GM19455 (cell line): ENCODE measurements around the gene NAIP.
A peak's percentile ranks its signal among the peaks of the same experiment; 100 is the strongest.
"Not testable (repeated sequence)": the region's sequence is repeated elsewhere in the genome, so short reads cannot be mapped to it uniquely, and the experiment has no call there.

Experiments used
- ATAC-seq: cut with Tn5 transposase; IDR thresholded peaks from one replicate; pipeline ENCODE4 v1.9.1; 2021; ENCODE audit not compliant: unreplicated experiment

The NAIP gene, protein sequence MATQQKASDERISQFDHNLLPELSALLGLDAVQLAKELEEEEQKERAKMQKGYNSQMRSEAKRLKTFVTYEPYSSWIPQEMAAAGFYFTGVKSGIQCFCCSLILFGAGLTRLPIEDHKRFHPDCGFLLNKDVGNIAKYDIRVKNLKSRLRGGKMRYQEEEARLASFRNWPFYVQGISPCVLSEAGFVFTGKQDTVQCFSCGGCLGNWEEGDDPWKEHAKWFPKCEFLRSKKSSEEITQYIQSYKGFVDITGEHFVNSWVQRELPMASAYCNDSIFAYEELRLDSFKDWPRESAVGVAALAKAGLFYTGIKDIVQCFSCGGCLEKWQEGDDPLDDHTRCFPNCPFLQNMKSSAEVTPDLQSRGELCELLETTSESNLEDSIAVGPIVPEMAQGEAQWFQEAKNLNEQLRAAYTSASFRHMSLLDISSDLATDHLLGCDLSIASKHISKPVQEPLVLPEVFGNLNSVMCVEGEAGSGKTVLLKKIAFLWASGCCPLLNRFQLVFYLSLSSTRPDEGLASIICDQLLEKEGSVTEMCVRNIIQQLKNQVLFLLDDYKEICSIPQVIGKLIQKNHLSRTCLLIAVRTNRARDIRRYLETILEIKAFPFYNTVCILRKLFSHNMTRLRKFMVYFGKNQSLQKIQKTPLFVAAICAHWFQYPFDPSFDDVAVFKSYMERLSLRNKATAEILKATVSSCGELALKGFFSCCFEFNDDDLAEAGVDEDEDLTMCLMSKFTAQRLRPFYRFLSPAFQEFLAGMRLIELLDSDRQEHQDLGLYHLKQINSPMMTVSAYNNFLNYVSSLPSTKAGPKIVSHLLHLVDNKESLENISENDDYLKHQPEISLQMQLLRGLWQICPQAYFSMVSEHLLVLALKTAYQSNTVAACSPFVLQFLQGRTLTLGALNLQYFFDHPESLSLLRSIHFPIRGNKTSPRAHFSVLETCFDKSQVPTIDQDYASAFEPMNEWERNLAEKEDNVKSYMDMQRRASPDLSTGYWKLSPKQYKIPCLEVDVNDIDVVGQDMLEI (N-terminal part only)

DNA sequence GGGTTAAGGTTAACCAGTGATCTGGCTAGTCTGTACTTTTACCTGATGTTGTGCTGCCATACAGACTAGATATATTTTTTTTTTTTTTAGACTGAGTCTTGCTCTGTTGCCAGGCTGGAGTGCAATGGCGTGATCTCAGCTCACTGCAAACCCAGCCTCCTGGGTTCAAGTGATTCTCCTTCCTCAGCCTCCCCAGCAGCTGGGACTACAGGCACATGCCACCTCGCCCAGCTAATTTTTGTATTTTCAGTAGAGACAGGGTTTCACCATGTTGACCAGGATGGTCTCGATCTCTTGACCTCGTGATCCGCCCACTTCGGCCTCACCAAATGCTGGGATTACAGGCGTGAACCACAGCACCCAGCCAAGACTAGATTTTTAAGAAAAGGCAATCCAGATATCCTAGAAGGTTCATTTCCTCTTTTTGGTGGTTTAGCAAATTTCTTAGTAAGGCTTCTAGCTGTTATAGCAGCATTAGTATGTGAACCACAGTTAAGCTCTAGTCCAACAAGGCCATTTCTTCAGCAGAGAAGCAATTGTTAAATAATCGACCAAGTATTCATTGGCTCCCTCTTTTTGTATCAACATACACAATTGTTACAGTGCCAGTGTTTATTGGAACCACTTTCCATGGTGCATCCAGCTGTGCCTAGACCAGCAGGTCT lies at the start of gene NAIP:
Gene NAIP, minus strand, starts transcription at position 51 of the 665 bp plus-strand sequence. CDS start 12,424 bp downstream, outside the sequence.
- not testable (repeated sequence) for ATAC-seq

DNA sequence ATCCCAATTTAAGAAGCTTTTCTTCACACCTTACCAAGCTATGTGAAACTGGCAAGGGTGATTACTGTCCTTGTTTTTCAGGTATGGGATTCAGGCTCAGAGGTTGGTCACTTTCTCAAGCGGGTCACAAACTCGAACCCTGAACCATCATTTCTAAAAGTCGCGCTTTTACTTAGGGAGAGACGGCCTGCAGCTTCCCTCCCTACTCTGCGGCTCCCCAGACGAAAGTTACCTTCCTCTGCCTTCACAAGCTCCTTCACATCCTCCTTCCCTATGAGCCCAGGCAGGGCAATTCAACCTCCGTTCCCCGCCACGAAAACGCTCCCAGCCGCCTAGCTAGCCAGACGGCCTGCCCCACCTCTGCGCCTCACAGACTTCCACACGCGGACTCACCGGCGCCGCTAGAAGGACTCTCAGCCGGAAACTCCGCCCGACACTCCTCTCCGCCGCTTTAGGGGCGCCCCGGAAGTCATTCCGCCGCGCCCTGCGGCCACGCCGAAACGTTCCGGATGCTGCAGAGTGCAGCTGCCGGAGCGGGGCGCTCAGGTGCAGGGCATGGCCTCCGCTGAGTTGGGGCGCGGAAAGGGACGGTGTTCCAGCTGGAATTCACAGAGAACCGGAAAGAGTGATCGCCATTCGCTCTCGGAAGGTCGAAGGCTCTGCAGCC lies 42.3 kb upstream of the NAIP start, which contains the start of gene GTF2H2:
Gene GTF2H2, minus strand, starts transcription at position 415 of the 667 bp plus-strand sequence. CDS start 4,913 bp downstream, outside the sequence.
- ATAC-seq, result peak; percentile 96

DNA sequence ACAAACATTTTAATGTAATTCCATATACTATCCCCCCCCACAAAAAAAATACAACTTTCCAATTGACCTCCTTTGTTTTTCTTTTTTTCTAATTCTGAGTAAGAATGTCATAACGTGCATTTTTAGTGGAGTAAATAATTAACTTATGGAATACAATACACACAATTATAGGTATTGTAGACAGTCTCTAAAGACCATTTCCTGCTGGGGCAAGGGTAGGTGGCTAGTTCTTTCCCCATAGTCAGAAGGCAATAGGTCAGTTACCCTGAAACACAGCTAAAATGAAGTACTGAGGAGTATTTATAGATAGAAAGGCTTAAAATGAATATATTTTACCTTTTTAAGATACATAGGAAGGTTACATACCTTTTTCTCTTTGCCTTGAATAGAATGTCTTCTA lies 36.2 kb upstream of the NAIP start:
- not testable (repeated sequence) for ATAC-seq

DNA sequence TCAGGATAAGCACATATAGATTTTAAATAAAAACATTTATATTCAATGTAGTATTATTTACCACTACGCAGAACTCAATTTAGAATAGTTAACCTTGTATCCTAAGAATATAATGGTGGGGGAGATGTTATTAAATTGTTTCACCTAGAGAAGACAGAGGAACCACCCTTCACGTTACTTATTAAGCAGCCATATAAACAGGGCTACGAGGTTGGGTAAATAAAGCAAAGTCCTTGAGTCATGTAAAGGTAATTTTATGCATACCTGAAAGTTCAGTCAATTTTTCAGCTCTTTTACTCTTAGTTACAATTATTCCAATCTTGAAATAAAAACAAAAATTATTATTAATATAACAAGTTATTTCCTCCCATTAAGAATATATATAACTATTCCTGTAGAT lies 34.3 kb upstream of the NAIP start:
- ATAC-seq, result not testable (repeated sequence)

DNA sequence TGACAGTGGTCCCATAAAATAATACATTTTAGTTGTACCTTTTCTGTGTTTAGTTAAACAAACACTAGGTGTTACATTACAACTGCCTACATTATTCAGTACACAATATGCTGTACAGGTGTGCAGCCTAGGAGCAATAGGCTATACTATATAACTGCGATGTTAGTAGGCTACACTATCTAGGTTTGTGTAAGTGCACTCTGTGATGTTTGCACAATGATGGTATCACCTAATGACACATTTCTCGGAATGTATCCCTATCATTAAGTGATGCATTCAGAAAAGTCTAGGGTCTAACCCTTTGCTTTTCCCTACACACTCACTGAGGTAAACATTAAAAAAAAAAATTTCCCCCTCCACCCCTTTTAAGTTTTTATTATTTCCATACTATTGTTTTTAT lies 19.7 kb upstream of the NAIP start:
- not testable (repeated sequence) for ATAC-seq

DNA sequence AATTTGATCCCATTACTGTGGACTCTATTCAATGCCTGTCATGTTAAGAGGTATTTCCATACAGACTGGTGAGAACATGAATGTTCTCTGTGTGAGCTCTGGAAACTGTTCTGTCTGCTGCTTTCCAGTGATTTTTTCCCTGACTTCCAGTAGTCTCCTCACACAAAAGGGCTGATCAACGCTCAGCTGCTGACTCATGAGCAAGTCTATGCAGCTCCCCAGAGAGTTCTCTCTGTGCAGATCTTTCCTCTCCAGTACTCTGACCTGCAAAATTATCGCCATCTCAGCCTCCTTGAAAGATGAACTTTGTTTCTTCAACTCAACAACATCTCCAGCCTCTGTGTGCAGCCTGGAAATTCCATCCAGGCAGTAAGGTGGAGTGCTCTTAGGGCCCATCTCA lies 19.0 kb upstream of the NAIP start:
- ATAC-seq, result not testable (repeated sequence)

DNA sequence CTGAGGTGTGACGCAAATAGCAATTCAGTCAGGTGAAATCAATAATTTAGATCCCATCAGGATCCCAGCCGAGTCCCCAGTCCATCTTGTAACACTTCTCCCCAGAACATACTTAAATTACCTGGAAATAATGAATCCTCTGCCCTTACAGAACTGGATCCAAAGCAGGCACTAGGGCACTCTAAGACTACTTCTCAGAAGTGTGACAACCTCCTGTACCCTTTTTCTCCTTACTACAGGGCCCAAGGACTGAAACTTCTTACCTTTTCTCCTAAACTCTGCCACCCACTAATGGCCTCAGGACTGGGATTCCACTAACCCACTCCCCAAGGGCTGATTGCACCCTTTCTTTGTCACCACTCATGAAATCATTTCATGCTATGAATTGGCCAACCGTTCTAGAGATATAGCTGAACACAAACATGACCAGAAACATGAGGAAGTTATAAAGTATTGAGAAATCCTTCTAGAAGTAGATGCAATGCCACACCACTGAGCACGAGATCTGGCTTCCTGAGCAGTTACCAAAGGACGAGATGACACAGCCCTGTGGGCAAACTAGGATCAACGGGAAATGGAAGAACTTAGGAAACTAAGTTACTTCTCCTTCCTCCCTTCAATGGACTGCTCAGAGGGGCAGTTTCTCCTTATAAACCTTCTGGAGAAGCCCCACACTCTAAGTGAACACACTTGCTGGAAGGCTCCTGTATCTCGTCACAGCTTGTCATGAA lies 6.1 kb upstream of the NAIP start:
- not testable (repeated sequence) for ATAC-seq

DNA sequence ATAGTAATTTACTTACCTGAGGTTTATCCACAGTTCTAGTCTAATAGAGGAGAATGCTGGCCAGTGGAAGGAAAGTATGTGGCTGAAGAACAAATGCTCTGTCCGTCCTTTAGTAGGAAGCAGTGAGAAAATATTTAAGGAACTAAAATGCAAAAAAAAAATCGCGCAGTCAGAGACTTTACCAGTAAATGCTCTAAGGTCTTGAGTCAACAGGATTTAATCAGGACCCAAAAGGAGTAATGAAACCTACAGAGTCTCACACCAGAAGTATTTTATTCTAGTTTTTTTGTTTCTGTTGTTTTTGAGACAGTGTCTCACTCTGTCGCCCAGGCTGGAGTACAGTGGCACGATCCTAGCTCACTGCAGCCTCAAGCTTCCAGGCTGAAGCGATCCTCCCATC lies 4.5 kb downstream of the NAIP start:
- ATAC-seq, result not testable (repeated sequence)

DNA sequence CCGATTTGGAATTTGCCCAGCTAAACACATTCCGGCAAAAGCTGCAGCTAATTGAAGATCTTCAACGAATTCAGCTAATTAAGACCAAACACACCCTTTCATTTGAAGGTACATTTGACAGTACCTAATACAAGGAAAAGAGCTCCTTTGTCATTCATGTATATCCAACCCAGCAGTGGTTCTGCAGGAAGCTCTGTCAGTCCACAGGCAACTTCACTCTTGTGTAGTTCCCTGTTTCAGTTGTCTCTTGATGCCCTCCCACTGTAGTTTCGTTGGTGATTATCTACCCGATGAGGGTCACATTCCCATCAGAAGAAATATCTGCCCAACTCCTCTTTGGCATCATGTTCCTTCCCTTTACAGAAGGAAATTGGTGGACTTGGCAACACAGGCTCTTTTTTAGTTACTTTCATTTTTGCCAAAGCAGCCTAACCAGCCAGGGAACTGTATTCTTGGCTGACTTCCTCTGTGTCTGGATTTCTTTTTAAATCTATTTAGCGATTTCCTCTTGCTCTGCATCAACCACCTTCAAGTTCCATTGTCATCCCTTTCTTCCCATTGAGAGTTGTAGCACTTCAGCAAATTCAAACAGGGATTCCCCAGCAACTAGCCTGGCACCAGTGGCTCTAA lies 6.6 kb downstream of the NAIP start:
- not testable (repeated sequence) for ATAC-seq

DNA sequence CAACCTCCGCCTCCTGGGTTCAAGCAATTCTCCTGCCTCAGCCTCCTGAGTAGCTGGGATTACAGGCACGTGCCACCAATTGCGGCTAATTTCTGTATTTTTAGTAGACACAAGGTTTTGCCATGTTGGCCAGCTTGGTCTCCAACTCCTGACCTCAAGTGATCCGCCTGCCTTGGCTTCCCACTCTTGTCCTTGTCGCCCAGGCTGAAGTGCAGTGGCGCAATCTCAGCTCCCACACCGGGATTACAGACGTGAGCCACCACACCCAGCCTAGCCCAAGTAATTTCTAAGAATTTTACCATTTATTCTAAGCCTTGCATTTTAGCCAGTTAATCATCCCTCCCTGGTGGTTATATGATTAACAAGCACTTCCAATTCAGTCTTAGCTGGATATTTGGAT lies 11.0 kb downstream of the NAIP start:
- ATAC-seq, result no peak

DNA sequence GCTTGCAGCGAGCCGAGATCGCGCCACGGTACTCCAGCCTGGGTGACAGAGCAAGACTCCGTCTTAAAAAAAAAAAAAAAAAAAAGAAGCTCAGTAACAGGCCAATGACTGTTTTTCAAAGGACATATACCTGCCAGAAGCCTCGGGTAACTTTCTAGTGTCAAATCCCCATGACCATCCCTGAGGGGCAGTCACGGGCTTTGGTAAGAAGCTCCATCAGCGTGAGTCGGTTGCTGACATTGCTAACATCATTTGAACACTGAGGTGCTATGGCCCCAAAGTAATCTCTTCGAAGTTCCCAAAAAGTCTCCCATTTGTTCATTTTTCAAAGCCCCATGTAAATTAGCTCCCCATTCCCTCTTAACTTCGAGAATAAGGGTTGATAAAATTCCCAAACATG lies 11.6 kb downstream of the NAIP start:
- ATAC-seq, result no peak

DNA sequence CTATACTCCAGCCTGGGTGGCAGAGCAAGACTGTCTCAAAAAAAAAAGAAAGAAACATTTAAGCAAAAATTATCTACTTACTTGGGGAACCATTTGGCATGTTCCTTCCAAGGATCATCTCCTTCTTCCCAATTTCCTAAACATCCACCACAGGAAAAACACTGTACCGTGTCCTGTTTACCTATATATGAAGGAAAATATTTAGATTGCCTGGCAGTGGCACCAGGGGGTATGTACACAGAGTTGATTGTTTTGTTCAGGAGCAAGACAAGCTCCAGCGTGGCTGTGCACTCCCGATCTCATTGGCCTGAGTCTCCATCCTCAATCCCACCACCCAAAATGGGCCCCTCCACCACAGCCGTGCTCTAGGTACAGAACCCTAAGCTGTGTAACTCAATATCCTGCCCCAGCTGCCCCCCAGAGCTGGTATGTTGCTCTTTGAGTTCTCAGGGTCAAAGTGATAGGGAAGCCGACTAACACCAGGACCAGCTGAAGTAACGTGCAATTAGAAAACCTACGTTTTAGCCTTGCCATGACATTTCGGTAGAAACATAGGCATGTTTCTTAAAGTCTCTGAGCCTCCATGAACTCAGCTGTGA lies 13.8 kb downstream of the NAIP start:
- no peak for ATAC-seq

DNA sequence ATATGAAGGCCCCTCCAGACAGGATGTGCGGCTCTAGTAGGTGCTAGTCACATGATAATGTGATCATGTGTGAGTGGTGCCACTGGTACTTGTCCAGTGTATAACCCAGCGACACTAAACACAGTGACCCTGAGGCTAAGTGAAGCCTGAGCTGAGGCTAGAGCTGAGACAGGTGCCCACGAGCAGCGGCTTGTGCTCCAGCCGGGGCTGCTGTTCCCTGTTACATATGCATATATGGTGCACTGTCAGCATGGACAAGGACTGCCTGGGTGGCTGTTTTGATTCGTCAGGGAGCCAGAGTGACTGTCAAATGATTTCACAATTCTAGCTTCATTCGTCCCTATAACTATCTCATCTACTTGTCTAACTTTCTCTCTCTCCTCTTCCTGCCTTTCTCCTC lies 18.2 kb downstream of the NAIP start:
- ATAC-seq, result not testable (repeated sequence)

DNA sequence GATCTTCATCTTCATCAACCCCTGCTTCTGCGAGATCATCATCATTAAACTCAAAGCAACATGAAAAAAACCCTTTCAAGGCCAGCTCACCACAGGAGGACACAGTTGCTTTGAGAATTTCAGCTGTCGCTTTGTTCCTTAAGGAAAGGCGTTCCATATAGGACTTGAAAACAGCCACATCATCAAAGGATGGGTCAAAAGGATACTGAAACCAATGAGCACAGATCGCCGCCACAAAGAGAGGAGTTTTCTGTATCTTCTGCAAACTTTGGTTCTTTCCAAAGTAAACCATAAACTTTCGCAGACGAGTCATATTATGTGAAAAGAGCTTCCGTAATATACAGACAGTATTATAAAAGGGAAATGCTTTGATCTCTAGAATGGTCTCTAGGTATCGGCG lies 40.3 kb downstream of the NAIP start:
- not testable (repeated sequence) for ATAC-seq

DNA sequence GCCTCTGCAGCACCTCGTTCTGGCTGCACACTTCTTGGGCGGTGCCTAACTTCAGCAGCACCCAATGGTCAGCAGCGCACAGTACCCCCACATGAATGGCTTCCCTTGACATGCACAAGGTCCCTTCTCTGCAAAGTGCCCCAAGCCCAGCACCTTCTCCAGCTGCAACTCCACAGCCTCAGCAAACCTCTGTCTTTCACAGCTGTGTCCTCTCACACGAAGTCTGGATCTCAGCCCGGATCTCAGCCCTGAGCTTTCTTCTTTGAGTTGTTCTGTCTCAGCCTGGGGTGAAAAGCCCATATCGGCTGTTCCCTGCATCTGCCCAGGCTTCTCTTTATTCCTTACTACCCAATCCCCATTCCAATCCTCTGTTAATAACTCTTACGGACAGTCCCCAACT lies 57.9 kb downstream of the NAIP start:
- ATAC-seq, result not testable (repeated sequence)

DNA sequence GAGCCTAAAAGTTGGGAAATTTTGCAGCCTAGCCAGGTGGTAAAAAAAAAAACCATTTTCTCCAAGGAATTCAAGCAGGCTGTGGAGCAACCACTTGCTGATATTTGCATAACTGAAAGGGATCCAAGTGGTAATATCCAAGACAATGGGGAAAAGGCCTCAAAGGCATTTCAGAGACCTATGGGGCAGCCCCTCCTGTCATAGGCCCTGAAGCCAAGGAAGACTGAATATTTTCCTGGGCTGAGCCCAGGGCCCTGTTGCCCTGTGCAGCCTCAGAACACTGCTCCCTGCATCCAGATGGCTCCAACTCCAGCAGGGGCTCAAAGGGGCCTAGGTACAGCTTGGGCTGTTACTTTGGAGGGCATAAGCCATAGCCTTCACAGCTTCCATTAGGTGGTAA lies 60.6 kb downstream of the NAIP start:
- ATAC-seq, result not testable (repeated sequence)

DNA sequence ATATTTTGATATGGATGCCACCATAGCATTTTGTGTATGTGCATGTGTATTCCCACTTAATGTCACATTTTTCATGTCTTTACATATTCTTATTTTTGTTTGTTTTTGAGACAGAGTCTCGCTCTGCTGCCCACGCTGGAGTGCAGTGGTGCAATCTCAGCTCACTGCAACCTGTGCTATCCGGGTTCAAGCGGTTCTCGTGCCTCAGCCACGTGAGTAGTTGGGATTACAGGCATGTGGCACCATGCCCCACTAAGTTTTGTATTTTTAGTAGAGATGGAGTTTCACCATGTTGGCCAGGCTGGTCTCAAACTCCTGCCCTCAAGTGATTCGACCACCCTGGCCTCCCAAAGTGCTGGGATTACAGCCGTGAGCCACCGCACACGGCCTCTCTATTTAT lies 72.1 kb downstream of the NAIP start:
- not testable (repeated sequence) for ATAC-seq

DNA sequence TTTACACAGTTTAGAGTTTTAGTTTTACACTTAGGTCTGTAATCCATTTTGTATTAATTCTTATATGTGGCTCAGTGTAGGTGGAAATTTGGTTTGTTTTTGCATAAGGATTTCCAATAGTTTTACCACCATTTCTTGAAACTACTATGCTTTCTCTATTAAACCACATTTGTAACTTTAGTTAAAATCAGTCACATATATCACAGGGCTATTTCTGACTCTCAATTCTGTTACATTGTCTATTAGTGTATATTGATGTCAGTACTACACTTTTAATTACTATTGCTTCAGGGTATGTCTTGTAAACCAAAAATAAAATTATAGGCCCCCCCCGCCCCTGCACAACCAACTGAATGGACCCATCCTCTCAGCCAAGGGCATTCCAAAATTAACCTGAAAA lies 92.6 kb downstream of the NAIP start:
- ATAC-seq, result not testable (repeated sequence)
